OCI-LY3 (cell line): ENCODE data around the gene RPL21.
"Not testable (repeated sequence)": the region's sequence is repeated elsewhere in the genome, so short reads cannot be mapped to it uniquely, and the experiment has no call there.

ENCODE experiments used
- H2AFZ ChIP-seq: fragments of 200-600, 300-600 bp; shearing (Covaris generic); 2 replicates; pipeline ENCODE4 v1.6.0; 2014; ENCODE audit warnings: antibody characterized with exemption, low read depth, low read length
- H3K27ac ChIP-seq: fragments of 200-600, 300-600 bp; sonication (generic); 2 replicates; pipeline ENCODE4 v1.5.1; 2014; ENCODE audit warnings: mild to moderate bottlenecking, low read length, moderate library complexity, mixed read lengths
- H3K27me3 ChIP-seq: fragments of 200-600, 300-600 bp; sonication (generic); 2 replicates; pipeline ENCODE4 v1.6.1; 2014; ENCODE audit warnings: low read depth, low read length, mixed read lengths
- H3K36me3 ChIP-seq: fragments of 200-600, 300-600 bp; sonication (generic); replicated peaks from 2 replicates; pipeline ENCODE3; 2014; ENCODE audit warnings: low read depth, low read length, mixed read lengths
- H3K4me1 ChIP-seq: fragments of 300-600, 200-600 bp; sonication (generic); 2 replicates; pipeline ENCODE4 v1.6.1; 2014; ENCODE audit warnings: low read length, mixed read lengths
- H3K4me2 ChIP-seq: fragments of 200-600, 300-600 bp; sonication (generic); 2 replicates; pipeline ENCODE4 v1.6.1; 2014; ENCODE audit warnings: low read length, mixed read lengths
- H3K4me3 ChIP-seq: fragments of 300-600, 200-600 bp; sonication (generic); 2 replicates; pipeline ENCODE4 v1.5.1; 2014; ENCODE audit warnings: antibody characterized with exemption, mild to moderate bottlenecking, low read length, moderate library complexity
- H3K79me2 ChIP-seq: fragments of 300-600, 200-600 bp; shearing (Covaris generic); 2 replicates; pipeline ENCODE4 v1.6.1; 2014; ENCODE audit warnings: mild to moderate bottlenecking, low read length, mixed read lengths
- H3K9ac ChIP-seq: fragments of 300-600, 200-600 bp; shearing (Covaris generic); 2 replicates; pipeline ENCODE4 v1.6.0; 2014; ENCODE audit warnings: mild to moderate bottlenecking, low read length, moderate library complexity
- H3K9me3 ChIP-seq: fragments of 200-600, 300-600 bp; shearing (Covaris generic); 2 replicates; pipeline ENCODE4 v1.6.1; 2014; ENCODE audit warnings: low read length, mixed read lengths; ENCODE audit not compliant: insufficient read depth
- H4K20me1 ChIP-seq: fragments of 200-600, 300-600 bp; sonication (generic); 2 replicates; pipeline ENCODE4 v1.6.1; 2016; ENCODE audit warnings: low read length, mixed read lengths; ENCODE audit not compliant: insufficient read depth
- CTCF ChIP-seq: fragments of 200-600, 300-600 bp; sonication (generic); IDR thresholded peaks from 2 replicates; pipeline ENCODE4 v1.5.1; 2014; ENCODE audit warnings: antibody characterized with exemption, low read length, low read depth
- EZH2phosphoT487 ChIP-seq: fragments of 200-600 bp; shearing (Covaris generic); IDR thresholded peaks from 2 replicates; pipeline ENCODE4 v1.6.1; 2018; ENCODE audit warnings: antibody characterized with exemption, mixed run types, low read depth

The RPL21 gene

DNA sequence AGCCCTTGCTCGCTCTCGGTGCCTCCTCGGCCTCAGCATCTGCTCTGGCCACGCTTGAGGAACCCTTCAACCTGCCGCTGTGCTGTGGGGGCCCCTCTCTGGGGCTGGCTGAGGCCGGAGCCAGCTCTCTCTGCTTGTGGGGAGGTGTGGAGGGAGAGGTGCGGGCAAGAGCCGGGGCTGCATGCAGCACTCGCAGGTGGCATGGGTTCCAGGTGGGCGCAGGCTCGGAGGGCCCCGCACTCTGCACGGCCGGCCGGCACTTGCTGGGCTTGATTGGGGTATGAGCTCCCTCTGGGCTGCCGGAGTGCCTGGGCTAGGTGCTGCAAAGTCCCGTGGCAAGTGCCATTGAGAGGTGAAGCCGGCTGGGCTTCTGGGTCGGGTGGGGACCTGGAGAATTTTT, 31.7 kb upstream of the RPL21 start:
- no peak overlapping the region for H3K4me2 ChIP-seq

GRCh38 chr13:27222100-27222499, 29.3 kb upstream of the RPL21 start:
- H3K27ac ChIP-seq, H3K4me3 ChIP-seq, H3K9me3 ChIP-seq, H3K79me2 ChIP-seq, H3K27me3 ChIP-seq, H3K9ac ChIP-seq, H2AFZ ChIP-seq, H3K36me3 ChIP-seq, H4K20me1 ChIP-seq, H3K4me2 ChIP-seq: not testable (repeated sequence)
- H3K4me1 ChIP-seq, result peaks cover 11% of the 10 kb centered on the region

More for the DNA sequence above, 31.7 kb upstream of the RPL21 start:
- H3K4me1 ChIP-seq, result peaks cover 8% of the 10 kb centered on the region
- no peak overlapping the region for H2AFZ ChIP-seq
- H3K9ac ChIP-seq, result no peak overlapping the region
- no peak overlapping the region for H3K4me3 ChIP-seq
- no peaks in the 10 kb centered on the region for H3K36me3 ChIP-seq
- TF ChIP-seq CTCF (no peak), EZH2phosphoT487 (no peak)
- no peaks in the 10 kb centered on the region for H3K27me3 ChIP-seq
- no peaks in the 10 kb centered on the region for H3K79me2 ChIP-seq
- H3K27ac ChIP-seq, result no peak overlapping the region
- H4K20me1 ChIP-seq, result no peaks in the 10 kb centered on the region
- no peaks in the 10 kb centered on the region for H3K9me3 ChIP-seq

DNA sequence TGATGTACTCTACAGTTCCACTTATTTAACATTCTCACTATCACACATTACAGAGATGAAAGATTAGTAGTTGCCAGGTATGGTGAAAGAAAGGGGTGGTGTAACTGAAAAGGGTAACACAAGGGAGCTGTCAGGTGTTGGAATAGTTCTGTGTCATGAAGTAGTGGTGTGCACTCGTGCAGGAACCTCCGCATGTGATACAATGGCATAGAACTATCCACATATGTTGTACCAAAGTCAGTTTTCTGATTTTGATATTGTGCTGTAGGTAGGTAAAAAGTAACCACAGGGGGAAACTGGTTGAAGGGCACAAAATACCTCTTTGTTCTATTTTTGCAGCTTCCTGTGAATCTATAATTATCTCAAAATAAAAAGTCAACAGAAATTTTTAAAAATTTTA, 24.4 kb upstream of the RPL21 start:
- H3K27ac ChIP-seq, result no peak overlapping the region
- no peak overlapping the region for H3K9ac ChIP-seq
- no peaks in the 10 kb centered on the region for H3K79me2 ChIP-seq
- H3K9me3 ChIP-seq, result peaks cover 16% of the 10 kb centered on the region
- H3K36me3 ChIP-seq, result peaks cover 3% of the 10 kb centered on the region
- H3K4me3 ChIP-seq, result no peak overlapping the region
- no peaks in the 10 kb centered on the region for H4K20me1 ChIP-seq
- H3K27me3 ChIP-seq, result no peaks in the 10 kb centered on the region
- H3K4me1 ChIP-seq, result peaks cover 44% of the 10 kb centered on the region
- TF ChIP-seq EZH2phosphoT487 (no peak), CTCF (no peak)
- H3K4me2 ChIP-seq, result peak overlapping the region; percentile 9; the same call in 1 of the 2 replicates
- no peak overlapping the region for H2AFZ ChIP-seq

DNA sequence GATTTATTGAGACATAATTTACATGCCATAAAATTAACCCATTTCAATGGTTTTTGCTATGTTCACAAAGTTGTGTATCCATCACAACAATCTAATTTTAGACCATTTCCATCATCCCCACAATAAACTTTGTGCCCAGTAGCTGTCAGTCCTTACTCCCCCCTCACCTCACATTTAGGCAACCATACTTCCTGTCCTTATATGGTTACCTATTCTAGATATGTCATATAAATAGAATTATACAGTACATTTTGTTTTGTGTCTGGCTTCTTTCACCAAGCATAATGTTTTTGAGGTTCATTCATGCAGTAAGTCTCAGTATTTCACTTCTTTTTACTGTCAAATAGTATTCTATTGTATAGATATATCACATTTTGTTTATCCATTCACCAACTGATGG, 23.2 kb upstream of the RPL21 start:
- no peak overlapping the region for H3K4me2 ChIP-seq
- peaks cover 39% of the 10 kb centered on the region for H3K4me1 ChIP-seq
- H3K27ac ChIP-seq, result no peak overlapping the region
- peaks cover 3% of the 10 kb centered on the region for H3K36me3 ChIP-seq
- no peak overlapping the region for H2AFZ ChIP-seq
- no peaks in the 10 kb centered on the region for H3K27me3 ChIP-seq
- H3K4me3 ChIP-seq, result no peak overlapping the region
- H3K9me3 ChIP-seq, result peaks cover 16% of the 10 kb centered on the region
- no peak overlapping the region for H3K9ac ChIP-seq
- H3K79me2 ChIP-seq, result no peaks in the 10 kb centered on the region
- no peaks in the 10 kb centered on the region for H4K20me1 ChIP-seq
- no peak for TF ChIP-seq CTCF
- no peak for TF ChIP-seq EZH2phosphoT487

- no peaks in the 10 kb centered on the region for H4K20me1 ChIP-seq
- peak overlapping the region; percentile 10; the same call in 1 of the 2 replicates for H3K9ac ChIP-seq
- peak overlapping the region; percentile 57 for H3K4me3 ChIP-seq
- peak overlapping the region; percentile 62 for H3K27ac ChIP-seq
- H3K27me3 ChIP-seq, result no peaks in the 10 kb centered on the region
- H3K9me3 ChIP-seq, result peaks cover 16% of the 10 kb centered on the region
- peaks cover 3% of the 10 kb centered on the region for H3K36me3 ChIP-seq
- peaks cover 39% of the 10 kb centered on the region for H3K4me1 ChIP-seq
- H3K79me2 ChIP-seq, result no peaks in the 10 kb centered on the region
- peak overlapping the region; percentile 38; the same call in 1 of the 2 replicates for H2AFZ ChIP-seq
- H3K4me2 ChIP-seq, result peak overlapping the region; percentile 64
- TF ChIP-seq CTCF, result no peak
- TF ChIP-seq EZH2phosphoT487, result no peak
These were observed 21.7 kb upstream of the RPL21 start for GRCh38 chr13:27229642-27230041.
